Activated CD4-positive, alpha-beta T cell treated with anti-CD3 and anti-CD28 coated beads, Interleukin-2, amount 50 U/mL, for 1 hour (primary cell): Measurements from ENCODE around the gene PINK1.
"Not testable (repeated sequence)": the region's sequence is repeated elsewhere in the genome, so short reads cannot be mapped to it uniquely, and the experiment has no call there.

Source experiments
- DNase-seq: peaks from one replicate; pipeline ENCODE4 v3.0.0-alpha.2; 2020

Gene PINK1

GRCh38 chr1:20648438-20648837 lies 15.2 kb downstream of the PINK1 start:
- no peak for DNase-seq

DNA sequence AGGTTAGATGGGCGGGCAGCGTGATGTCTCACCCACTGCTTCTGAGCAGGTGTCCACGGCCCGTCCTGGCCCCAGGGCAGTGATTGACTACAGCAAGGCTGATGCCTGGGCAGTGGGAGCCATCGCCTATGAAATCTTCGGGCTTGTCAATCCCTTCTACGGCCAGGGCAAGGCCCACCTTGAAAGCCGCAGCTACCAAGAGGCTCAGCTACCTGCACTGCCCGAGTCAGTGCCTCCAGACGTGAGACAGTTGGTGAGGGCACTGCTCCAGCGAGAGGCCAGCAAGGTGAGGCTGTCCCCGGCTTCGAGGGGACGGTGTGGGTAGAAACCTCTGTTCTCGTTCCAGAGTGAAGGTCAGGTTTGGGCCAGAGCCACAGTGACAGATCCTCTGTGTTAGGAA lies 15.7 kb downstream of the PINK1 start:
- DNase-seq = no peak

- no peak for DNase-seq
These were observed 19.0 kb downstream of the PINK1 start for GRCh38 chr1:20652300-20652699.

- no peak for DNase-seq
These were observed 20.9 kb downstream of the PINK1 start for GRCh38 chr1:20654104-20654690.

DNA sequence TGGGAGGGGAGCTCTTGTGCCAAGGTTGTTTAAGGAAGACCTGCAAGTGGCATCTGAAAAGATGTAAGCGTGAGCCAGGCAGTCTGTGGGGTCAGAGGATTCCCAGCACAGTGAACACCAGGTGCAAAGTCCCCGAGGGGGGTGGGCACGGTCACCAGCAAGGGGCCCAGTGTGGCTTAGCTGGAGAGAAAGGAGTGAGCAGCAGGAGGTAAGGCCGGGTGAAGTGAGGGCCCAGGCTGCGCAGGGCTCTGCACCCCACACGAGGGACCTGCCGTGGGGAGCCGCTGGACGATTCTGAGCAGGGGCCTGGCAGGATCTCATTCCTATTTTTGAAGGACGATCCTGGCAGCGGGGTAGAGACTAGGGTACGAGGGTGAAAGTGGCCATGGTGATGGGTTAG lies 23.8 kb downstream of the PINK1 start:
- DNase-seq = no peak

DNA sequence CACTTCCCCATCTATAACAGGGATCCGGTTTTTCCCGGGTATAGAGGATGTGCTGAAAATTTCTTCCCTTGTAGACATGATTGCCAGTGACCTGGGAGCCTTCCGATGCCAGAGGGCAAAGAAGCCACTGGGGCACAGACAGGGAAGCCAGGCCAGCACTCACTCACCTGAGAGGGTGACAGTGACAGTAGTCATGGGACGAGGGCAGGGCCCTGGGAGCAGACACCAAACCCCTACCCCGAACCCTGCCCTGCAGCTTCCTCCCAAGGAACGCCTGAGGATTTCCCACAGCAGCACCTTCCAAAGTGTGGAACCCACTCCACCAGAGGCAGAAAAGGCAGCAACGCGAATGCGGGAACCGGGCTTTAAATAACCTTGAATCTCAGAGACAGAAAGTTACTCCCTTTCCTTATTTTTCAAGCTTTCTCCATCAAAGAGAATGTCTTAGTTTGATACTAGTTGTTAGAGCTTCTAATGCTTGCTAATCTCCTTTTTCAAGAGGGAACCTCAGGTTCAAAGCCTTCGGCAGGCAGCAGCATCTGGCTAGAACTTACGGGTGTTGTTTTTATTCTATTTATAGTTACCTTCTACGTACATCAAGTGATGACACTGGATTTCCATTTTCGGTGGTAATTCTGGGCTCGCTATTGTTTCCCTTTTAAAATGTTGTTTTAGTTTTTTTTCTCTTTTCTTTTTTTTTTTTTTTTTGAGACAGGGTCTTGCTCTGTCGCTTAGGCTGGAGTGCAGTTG lies 25.1 kb downstream of the PINK1 start:
- DNase-seq = no peak

GRCh38 chr1:20660363-20660762 lies 27.1 kb downstream of the PINK1 start:
- no peak for DNase-seq

- no peak for DNase-seq
These were observed 27.6 kb downstream of the PINK1 start for GRCh38 chr1:20660847-20661206.

GRCh38 chr1:20661207-20662109 lies 28.2 kb downstream of the PINK1 start, which contains the start of gene DDOST:
Gene DDOST (minus strand): TSS chr1:20661369. CDS start chr1:20661350, 19 bp downstream.
- DNase-seq = peak; percentile 91

DNA sequence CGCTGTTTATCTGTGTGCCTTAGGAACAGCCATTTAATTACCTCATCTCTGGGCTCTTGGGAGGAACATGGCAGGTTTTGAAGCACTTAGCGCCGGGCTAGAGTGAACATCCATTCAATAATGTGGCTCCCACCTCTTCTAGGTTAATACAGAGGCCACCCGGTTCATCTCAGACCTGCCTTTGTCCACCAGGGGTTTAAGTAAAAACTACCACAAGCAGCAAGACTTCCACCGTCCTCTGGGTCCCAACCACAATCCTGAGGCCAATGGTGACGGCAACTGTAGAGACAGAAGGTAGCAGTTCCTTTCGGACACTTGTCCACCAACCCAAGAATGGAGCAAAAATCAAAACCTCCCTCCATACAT lies 28.8 kb downstream of the PINK1 start:
- DNase-seq = no peak

- DNase-seq = no peak
These were observed 30.1 kb downstream of the PINK1 start for GRCh38 chr1:20663365-20663764.

DNA sequence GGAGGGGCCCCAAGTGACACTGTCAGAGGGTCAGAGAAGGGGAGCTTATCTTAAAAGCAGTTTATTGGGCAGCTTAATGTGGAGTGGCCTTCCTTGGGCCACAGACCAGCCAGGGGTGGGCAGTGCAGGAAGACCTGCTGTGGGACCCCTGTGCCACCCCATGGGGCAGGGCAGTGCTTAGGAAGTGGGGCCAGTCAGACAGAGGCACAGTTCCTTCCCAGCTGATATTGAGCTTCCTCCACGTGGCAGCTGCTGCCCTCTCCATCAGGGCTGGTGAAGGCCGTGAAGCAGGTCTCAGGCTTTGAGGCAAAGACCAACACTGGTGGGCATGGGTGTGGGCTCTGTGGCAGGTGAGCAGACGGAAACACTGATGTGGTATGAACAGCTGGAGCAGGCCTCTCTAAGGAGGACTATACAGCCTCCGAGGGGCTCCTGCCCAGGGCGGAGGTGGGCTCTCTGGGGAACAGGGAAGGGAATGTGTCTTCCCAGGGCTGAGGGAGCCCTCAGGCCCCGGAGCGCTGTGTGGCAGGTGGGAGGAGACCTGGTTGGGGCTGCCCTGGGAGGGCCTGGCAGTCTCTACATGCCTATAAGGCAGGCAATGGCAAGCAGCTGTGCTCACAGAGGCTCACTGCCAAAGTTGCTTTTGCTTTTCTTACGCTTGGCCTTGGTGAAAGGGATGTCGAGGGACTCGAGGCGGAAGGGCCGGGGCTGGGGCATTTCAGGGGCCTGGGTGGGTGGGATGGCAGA lies 30.9 kb downstream of the PINK1 start:
- no peak for DNase-seq

GRCh38 chr1:20665726-20666125 lies 32.5 kb downstream of the PINK1 start:
- no peak for DNase-seq

DNA sequence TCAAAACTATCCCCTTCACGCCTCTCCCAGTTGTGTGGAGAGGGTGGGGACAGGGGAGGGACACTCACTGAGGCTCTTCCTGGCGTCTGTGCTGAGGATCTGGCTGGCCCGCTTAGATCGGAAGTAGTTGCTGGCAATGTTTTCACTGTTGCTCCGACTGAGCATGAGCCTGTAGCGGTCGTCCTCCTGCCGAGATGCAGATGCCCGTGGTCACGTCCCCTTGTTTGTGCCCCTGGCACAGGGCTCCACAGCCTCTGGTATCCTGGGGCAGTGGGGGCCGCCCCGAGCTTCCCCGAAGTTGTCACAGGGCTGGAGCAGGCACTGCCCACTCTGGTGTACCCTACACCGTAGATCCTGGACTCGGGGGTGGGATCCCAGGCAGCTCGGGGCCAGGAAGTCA lies 32.9 kb downstream of the PINK1 start:
- no peak for DNase-seq

GRCh38 chr1:20666804-20667203 lies 33.5 kb downstream of the PINK1 start:
- DNase-seq = no peak

DNA sequence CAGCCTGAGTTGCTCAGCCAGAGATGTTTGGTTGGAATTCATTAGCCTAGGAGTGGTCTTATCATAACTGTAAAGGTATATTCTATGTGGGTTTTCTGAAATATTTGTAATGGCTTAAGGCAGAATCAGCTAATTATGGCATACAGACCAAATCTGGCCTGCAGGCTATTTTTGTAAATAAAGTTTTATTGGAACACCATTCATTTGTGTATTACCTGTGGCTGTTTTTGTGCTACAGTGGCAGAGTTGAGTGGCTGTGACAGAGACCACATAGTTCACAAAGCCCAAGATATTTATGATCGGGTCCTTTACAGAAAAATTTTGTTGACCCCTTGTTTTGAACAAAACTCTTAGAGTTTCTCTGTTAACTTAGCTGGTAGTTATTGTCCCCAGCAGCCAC lies 35.3 kb downstream of the PINK1 start:
- no peak for DNase-seq

DNA sequence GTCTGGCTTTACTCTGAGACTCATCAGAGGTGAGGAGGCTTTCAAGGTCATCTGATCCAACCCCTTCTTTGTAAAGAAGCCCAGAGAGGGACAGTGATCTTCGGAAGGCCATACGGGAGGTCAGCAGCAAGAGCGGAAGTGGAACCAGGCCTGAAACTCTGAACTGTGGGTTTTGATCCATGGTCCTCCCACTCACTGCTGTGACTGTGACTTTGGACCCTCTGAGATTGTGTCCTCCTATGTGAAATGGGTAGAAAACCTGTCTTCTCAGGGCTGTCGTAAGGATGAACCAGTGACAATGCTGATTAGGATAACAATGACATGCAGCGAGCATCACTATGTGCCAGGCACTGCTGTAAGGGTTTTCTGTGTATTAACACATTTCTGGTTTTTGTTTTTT lies 37.7 kb downstream of the PINK1 start:
- no peak for DNase-seq

- DNase-seq = no peak
These were observed 39.0 kb downstream of the PINK1 start for GRCh38 chr1:20672265-20672632.

DNA sequence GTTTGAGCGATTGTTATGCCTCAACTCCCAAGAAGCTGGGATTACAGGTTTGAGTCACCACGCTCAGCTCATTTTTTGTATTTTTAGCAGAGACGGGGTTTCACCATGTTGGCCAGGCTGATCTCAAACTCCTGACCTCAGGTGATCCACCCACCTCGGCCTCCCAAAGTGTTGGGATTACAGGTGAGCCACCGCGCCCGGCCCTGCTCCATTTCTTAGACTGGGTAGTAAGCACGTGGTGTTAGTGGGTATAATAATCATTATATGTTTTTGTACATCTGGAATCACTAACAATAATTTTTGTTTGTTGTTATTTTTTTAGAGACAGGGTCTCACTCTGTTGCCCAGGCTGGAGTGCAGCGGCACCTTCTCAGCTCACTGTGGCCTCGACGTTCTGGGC lies 40.4 kb downstream of the PINK1 start:
- not testable (repeated sequence) for DNase-seq

DNA sequence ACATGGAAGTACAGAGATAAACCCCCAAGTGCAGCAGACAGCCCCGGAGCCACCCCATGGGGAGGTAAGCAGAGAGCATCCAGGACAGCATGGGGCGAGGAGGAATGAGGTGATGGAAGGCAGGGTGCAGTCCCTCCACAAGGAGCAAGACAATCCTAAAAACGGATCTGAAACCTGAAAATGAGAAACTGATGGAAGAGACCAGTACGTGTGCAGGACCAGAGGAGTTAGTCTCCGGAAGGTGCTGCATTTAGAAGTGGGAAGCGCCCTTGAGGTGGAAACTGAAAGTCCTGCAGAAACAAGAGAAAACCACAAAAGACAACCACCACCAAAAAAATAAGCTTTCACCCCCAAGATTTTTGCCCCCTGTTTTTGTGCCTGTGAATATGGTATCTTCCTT lies 45.3 kb downstream of the PINK1 start:
- no peak for DNase-seq

GRCh38 chr1:20680269-20680668 lies 47.0 kb downstream of the PINK1 start:
- DNase-seq = no peak

GRCh38 chr1:20681999-20682398 lies 48.7 kb downstream of the PINK1 start:
- DNase-seq = no peak

GRCh38 chr1:20682571-20683236 lies 49.4 kb downstream of the PINK1 start:
- no peak for DNase-seq
